HAP-1 (cell line): ENCODE data around the gene NPLOC4.
"Not testable (repeated sequence)": the region's sequence is repeated elsewhere in the genome, so short reads cannot be mapped to it uniquely, and the experiment has no call there.

Source experiments
- DNase-seq, 2 experiments: peaks; one replicate each; pipeline ENCODE4 v3.0.0-alpha.2; 2016 to 2020; ENCODE audit warnings: low spot score in 2 of 2
- H3K27me3 ChIP-seq: fragments of 250-450 bp; sonication (Bioruptor Pico); 2 replicates; pipeline ENCODE4 v1.5.1; 2020; ENCODE audit warnings: low read depth, mild to moderate bottlenecking, moderate library complexity
- H3K36me3 ChIP-seq: fragments of 250-450 bp; sonication (Bioruptor Pico); replicated peaks from 2 replicates; pipeline ENCODE4 v1.5.1; 2020; ENCODE audit warnings: mild to moderate bottlenecking
- H3K4me1 ChIP-seq: fragments of 250-450 bp; sonication (Bioruptor Pico); 2 replicates; pipeline ENCODE4 v1.5.1; 2020; ENCODE audit warnings: mild to moderate bottlenecking
- H3K4me3 ChIP-seq: fragments of 250-450 bp; sonication (Bioruptor Pico); 2 replicates; pipeline ENCODE4 v1.5.1; 2020; ENCODE audit warnings: mild to moderate bottlenecking, moderate library complexity
- H3K9me3 ChIP-seq: fragments of 250-450 bp; sonication (Bioruptor Pico); 2 replicates; pipeline ENCODE4 v1.5.1; 2020; ENCODE audit warnings: mild to moderate bottlenecking, moderate library complexity
- in situ Hi-C: fragments of 300-500 bp; cut with MboI; formaldehyde crosslinking; loops from 3 replicates; pipeline ENCODE4 v1.14.3; 2020; ENCODE audit warnings: low sequenced_read_pairs, inconsistent platforms, mixed read lengths

The NPLOC4 gene

DNA sequence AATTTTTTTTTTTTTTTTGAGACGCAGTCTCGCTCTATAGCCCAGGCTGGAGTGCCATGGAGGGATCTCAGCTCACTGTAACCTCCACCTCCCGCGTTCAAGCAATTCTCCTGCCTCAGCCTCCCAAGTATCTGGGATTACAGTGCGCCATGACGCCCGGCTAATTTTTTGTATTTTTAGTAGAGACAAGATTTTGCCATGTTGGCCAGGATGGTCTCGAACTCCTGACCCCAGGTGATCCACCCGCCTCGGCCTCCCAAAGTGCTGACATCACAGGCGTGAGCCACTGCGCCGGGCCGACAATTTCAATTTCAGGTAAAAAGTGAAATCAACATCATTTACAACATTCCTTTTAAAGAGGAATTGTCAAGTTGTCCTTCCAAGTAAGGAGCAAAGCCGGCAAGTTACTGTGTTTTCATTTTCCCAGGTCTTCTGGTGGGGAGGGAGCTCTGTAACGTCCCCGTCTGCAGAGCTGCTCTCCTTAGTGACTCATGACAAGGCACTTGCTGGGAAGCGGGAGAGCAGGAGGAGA is 873 bp downstream of the NPLOC4 start:
- Histone ChIP-seq H3K4me1 (peaks cover 8% of the 10 kb centered on the region), H3K27me3 (no peaks in the 10 kb centered on the region), H3K9me3 (no peaks in the 10 kb centered on the region), H3K36me3 (no peaks in the 10 kb centered on the region; the same call in 1 of the 2 replicates), H3K4me3 (peak overlapping the region; percentile 76)
- in situ Hi-C loops: no loop called here
- DNase-seq: no peak

DNA sequence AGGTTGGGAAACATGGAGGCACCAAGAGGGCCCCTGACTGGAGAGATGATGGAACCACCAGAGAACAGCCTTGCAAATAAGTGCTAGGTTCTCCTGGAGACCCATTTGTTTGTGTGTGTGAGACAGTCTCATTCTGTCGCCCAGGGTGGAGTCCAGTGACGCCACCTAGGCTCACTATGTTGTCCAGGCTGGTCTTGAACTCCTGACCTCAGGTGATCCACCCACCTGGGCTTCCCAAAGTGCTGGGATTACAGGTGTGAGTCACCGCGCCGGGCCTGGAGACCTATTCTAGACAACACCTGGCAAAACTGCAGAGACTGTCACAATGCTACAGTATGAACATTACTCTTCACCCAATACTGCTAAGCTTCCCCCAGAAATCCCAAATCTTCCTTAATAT is 1.5 kb downstream of the NPLOC4 start:
- in situ Hi-C loops: no loop called here
- Histone ChIP-seq H3K4me3 (peak overlapping the region; percentile 76), H3K36me3 (no peaks in the 10 kb centered on the region; the same call in 1 of the 2 replicates), H3K4me1 (peaks cover 8% of the 10 kb centered on the region), H3K27me3 (no peaks in the 10 kb centered on the region), H3K9me3 (no peaks in the 10 kb centered on the region)
- DNase-seq: no peak

DNA sequence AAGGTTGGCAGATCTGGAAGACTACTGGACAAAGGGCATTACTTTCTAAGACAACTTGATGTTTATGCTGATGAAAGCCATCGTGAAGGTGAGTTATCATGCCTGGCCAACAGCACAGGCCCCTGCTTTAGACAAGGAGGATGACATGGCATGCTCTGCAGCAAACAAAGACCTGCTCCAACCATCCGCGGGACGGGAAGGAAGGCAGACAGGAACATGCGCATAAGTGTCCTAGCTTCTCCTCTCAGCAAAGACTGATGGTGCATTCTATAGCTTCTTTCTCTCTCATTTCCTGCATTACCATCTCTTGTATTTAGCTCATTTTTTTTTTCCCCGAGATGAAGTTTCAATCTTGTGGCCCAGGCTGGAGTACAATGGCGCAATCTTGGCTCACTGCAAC is 5.4 kb downstream of the NPLOC4 start:
- Histone ChIP-seq H3K27me3 (no peaks in the 10 kb centered on the region), H3K9me3 (no peaks in the 10 kb centered on the region), H3K4me1 (peaks cover 8% of the 10 kb centered on the region), H3K4me3 (no peak overlapping the region), H3K36me3 (peaks cover 32% of the 10 kb centered on the region)
- in situ Hi-C loops: no loop called here
- DNase-seq: no peak

DNA sequence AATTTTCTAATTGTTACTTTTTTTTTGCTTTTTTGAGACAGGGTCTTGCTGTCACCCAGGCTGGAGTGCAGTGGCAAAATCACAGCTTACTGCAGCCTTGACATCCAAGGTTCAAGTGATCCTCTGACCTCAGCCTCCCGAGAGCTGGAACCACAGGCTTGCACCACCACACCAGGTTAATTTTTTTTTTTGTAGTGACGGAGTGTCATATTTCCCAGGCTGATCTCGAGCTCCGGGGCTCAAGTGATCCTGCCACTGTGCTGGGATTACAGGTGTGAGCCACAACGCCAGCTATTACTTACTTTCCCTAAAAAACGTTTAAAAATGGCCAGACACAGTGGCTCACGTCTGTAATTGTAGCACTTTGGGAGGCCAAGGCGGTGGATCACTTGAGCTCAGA is 6.6 kb downstream of the NPLOC4 start:
- H3K36me3 ChIP-seq: peaks cover 41% of the 10 kb centered on the region
- H3K4me3 ChIP-seq: no peak overlapping the region
- H3K4me1 ChIP-seq: peaks cover under 1% of the 10 kb centered on the region; the same call in 1 of the 2 replicates
- H3K9me3 ChIP-seq: no peaks in the 10 kb centered on the region
- no peaks in the 10 kb centered on the region for H3K27me3 ChIP-seq
- DNase-seq: no peak
- in situ Hi-C loops: no loop called here

DNA sequence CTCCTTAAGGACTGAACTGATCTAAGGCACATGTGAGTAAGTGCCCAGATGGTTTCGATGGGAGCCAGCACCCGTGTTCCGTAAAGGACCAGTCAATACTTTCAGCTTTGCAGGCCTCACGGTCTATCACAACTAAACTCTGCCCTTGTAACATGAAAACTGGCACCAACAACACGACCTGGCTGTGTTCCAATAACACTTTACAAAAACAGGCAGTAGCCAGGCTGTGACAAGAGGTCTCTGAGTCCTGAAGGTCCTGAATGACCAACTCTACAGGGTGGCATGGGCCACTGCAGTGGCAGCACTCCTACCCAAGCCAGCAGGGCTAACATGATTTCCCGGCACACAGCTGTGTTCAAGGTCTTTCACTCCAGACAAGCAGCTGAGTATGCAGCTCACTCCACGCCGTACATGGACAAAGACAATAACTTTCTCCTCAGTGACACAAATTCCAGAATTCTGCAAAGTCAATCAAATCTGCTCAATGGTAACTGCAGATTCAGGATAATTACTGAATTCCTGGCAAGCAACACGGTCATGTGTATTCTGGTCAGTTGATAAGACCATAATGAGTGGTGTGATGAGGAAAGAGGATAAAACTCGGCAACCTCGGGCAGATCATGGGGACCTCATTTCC is 15.3 kb downstream of the NPLOC4 start:
- in situ Hi-C loops: no loop called here
- H3K36me3 ChIP-seq: peaks cover 78% of the 10 kb centered on the region
- no peaks in the 10 kb centered on the region for H3K9me3 ChIP-seq
- H3K4me3 ChIP-seq: no peak overlapping the region
- no peaks in the 10 kb centered on the region for H3K27me3 ChIP-seq
- no peaks in the 10 kb centered on the region for H3K4me1 ChIP-seq
- DNase-seq: no peak

DNA sequence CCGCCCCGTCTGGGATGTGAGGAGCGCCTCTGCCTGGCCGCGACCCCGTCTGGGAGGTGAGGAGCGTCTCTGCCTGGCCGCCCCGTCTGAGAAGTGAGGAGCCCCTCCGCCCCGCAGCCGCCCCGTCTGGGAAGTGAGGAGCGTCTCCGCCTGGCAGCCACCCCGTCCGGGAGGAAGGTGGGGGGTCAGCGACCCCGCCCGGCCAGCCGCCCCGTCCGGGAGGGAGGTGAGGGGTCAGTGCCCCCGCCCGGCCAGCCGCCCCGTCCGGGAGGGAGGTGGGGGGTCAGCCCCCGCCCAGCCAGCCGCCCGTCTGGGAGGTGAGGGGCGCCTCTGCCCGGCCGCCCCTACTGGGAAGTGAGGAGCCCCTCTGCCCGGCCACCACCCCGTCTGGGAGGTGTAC is 18.6 kb downstream of the NPLOC4 start:
- H3K27me3 ChIP-seq, H3K4me3 ChIP-seq, in situ Hi-C loops, DNase-seq, H3K4me1 ChIP-seq, H3K9me3 ChIP-seq: not testable (repeated sequence)
- peaks cover 65% of the 10 kb centered on the region for H3K36me3 ChIP-seq

DNA sequence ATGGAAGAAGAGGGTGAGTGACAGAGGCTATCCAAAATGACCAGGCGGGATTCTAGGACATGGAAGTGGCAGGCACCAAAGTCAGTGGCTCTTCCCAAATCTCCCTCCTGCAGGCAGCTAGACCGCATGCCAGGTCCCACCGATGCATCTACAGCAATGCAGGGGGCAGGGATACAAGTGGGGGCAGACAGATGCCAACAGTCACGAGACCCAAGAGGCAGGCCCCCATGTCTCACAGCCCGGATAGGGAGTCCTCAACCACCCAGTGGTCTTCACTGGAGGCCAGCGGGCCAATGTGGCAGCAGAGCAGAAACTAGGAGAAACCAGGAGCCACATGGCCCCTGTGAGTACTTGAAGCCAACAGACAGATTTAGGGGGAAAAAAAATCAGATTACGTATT is 20.0 kb downstream of the NPLOC4 start:
- Histone ChIP-seq H3K9me3 (no peaks in the 10 kb centered on the region), H3K36me3 (peaks cover 61% of the 10 kb centered on the region), H3K27me3 (no peaks in the 10 kb centered on the region), H3K4me1 (no peaks in the 10 kb centered on the region), H3K4me3 (no peak overlapping the region)
- in situ Hi-C loops: no loop called here
- DNase-seq: no peak

DNA sequence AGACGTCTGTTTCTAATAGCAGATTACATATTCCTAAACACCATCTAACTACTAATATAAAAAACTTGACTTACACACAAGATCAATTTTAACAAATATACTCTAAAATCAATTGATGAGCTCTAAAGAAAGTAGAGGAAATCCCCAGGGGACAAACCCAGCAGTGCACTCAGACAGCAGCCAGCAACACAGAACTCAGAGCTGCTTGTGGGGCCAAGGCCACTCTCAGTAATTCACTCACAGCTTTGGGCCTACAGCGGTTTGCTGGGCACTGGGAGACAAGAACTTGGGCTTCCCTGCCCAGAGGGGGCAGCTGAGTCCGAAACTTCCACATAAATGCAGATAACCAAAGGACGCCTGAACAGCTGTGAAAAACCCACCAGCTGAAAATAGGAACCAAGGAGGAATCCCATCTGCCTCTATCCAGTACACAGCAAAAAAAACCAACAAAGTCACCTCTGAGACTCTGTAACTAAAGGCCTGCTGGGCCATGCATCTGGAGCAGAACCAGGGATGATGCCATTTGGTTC is 21.4 kb downstream of the NPLOC4 start:
- in situ Hi-C loops: no loop called here

DNA sequence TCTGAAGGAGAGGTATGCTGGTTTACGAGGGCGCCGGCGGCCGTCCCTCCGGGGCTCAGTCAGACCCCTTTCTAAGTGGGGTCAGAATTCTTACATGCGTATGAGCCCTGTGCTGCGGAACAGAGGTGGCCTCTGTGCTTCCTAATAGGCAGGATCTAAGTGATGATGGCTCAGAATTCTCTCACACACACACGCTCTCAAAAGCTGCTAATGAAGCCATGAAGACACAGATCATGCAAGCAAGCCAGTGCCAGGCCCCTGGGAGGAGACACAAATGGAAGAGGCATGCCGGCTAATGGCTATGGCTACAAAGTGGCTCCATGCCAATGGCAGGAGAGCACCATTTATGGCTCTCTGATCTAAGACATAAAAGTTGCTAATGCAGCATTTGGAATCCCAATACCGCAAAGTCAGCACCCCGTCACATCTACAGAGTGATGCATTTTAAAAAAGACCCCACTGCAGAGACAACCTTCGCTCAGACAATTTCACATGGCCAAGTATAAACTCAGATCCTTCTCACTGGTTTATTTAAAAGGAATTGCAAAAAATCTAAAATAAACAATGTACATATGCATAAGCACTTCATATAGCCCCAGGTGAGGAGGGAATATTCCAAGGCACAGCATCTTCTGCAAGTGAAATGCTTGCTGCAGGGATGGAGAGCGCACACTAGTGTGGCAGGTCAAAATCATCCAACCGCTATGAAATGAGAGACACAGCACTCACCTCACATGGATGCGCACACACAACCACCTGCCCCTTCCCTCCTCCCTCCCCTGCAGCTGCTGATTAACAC is 24.5 kb downstream of the NPLOC4 start:
- in situ Hi-C loops: no loop called here
- no peak for DNase-seq

More for the DNA sequence above, 21.4 kb downstream of the NPLOC4 start:
- Histone ChIP-seq H3K27me3 (no peaks in the 10 kb centered on the region), H3K4me3 (no peak overlapping the region), H3K9me3 (no peaks in the 10 kb centered on the region), H3K4me1 (no peaks in the 10 kb centered on the region), H3K36me3 (peaks cover 50% of the 10 kb centered on the region)
- DNase-seq: no peak

DNA sequence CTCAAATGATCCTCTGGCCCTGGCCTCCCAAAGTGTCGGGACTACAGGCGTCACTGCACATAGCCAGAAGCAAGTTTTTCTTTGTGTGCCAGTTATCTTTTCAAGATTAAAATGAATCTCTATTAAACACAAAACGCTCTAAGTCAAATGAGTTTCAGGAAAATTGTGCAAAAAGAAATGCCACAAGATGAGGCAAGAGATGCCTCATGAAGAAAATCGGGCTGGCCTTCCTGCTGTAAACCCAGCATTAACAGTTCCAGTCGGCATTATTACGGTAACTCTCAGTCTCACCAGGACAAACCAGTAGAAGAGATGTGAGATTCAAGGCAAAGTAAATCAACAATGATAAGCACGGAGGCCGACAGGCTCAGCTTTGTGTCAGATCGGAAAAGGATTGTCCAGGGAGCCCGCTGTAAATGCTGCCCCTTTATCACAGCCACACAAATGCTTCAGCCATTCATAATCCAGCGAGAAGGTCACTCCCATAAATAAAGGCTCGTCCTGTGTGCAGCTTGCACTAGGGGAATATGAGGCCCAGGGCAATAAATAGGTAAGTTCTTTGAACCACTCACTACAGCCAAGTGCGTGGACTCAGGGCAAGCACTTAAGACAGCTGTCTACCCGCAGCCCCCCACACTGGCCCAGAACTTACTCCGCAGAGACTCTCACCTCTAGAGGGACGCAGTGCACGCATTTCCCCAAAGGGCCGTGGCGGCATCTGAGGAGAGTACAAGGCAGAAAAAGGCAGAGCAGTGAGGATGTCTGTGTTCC is 27.2 kb downstream of the NPLOC4 start:
- Histone ChIP-seq H3K4me3 (no peak overlapping the region), H3K9me3 (no peaks in the 10 kb centered on the region), H3K4me1 (no peaks in the 10 kb centered on the region), H3K27me3 (no peaks in the 10 kb centered on the region), H3K36me3 (peaks cover 59% of the 10 kb centered on the region)
- DNase-seq: no peak
- in situ Hi-C loops: no loop called here

More for the DNA sequence above, 24.5 kb downstream of the NPLOC4 start:
- Histone ChIP-seq H3K27me3 (no peaks in the 10 kb centered on the region), H3K4me1 (no peaks in the 10 kb centered on the region), H3K4me3 (no peak overlapping the region), H3K36me3 (peaks cover 61% of the 10 kb centered on the region), H3K9me3 (no peaks in the 10 kb centered on the region)

DNA sequence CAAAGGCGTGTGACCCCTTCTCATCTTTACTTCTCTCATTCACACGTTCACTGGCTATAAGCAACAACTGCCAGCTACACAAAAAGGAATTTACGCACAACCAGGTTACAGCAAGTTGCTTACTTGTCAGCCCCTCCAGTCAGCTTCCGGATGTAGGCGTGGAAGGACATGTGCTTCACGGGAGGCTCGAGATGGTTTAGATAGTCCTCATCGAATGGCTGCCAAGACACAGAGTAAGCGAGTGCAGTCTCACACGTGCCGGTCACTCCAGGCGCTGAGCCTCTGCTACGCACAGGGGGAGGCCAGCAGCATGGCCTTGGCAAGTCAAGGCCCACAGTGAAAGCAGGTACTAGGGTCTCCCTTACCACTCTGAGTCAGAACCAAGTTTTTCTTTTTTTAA is 28.3 kb downstream of the NPLOC4 start:
- peaks cover 66% of the 10 kb centered on the region for H3K36me3 ChIP-seq
- DNase-seq: no peak
- H3K27me3 ChIP-seq: no peaks in the 10 kb centered on the region
- no peak overlapping the region for H3K4me3 ChIP-seq
- no peaks in the 10 kb centered on the region for H3K4me1 ChIP-seq
- no peaks in the 10 kb centered on the region for H3K9me3 ChIP-seq
- in situ Hi-C loops: no loop called here

DNA sequence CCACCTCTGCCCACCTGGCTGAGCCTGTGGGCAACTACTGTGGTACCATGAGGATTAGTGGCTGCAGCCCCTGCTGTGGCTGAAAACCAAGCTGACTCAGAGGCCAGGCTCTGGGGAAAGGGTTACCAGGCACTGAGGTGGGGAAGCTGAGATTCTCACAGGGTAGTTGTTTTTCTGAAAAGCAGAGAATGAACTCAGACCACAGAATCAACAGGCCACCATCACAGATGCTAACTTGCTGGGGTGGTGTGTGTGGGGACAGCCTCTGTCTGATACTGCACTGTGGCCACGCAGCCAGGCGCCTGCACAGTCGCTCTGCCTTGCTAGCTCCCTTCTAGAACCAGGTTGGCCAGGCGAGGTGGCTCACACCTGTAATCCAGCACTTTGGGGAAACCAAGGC is 28.8 kb downstream of the NPLOC4 start:
- Histone ChIP-seq H3K4me1 (no peaks in the 10 kb centered on the region), H3K27me3 (no peaks in the 10 kb centered on the region), H3K9me3 (no peaks in the 10 kb centered on the region), H3K36me3 (peaks cover 66% of the 10 kb centered on the region), H3K4me3 (no peak overlapping the region)
- in situ Hi-C loops: no loop called here
- no peak for DNase-seq

DNA sequence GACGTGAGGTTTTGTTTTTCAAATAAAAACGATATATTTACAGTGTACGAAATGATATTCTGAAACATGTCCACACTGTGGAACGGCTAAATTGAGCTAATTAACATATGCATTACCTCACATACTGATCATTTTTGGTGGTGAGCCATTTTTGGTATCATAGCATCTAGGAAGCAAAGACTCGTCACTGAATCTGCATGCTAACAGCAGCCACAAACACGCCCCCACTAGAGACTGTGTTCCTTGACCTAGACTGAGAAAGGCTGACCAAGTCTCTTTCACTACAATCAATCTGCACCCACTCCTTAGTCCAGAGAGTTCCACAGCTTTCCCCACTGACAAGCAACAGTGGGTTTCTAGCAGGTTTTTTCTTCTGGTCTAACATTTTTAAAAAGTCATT is 29.5 kb downstream of the NPLOC4 start:
- no peaks in the 10 kb centered on the region for H3K9me3 ChIP-seq
- peaks cover 66% of the 10 kb centered on the region for H3K36me3 ChIP-seq
- H3K27me3 ChIP-seq: no peaks in the 10 kb centered on the region
- H3K4me3 ChIP-seq: no peak overlapping the region
- H3K4me1 ChIP-seq: no peaks in the 10 kb centered on the region
- in situ Hi-C loops: no loop called here
- DNase-seq: no peak
